SK-MEL-5 (cell line): ENCODE measurements around the gene TMSB10. TPM values are rescaled to one million over a fixed set of nuclear protein-coding genes. Genes with fewer than 3 reads are reported as not detected.
"Not testable (repeated sequence)": the region's sequence is repeated elsewhere in the genome, so short reads cannot be mapped to it uniquely, and the experiment has no call there.

Source experiments
- DNase-seq: peaks from one replicate; pipeline ENCODE4 v3.0.0-alpha.2; 2016; ENCODE audit warnings: low read depth, low spot score
- in situ Hi-C: cut with HindIII; loops from 2 replicates; pipeline ENCODE4 v1.10.0; 2016; ENCODE audit warnings: low sequenced_read_pairs, high pct_unique_total_duplicates, low pct_unique_long_range_greater_than_20kb
- polyA plus RNA-seq, 2 experiments: library from polyadenylated mRNA; depleted of rRNA; stranded (reverse); fragments of >200 nt; gene quantifications; 2 replicates each; pipeline ENCODE4 v1.2.3, GENCODE V29; 2015
- total RNA-seq: library from RNA; depleted of rRNA; stranded (reverse); fragments of >200 nt; shearing (Covaris generic); gene quantifications from 2 replicates; pipeline ENCODE4 v1.2.3, GENCODE V29; 2014; rRNA removed

Gene TMSB10
- 2,807 and 3,205 TPM in 2 replicates for total RNA-seq
- 1,216 and 2,119 TPM in 2 replicates for polyA plus RNA-seq (2015; cell fraction: cytosol; rRNA removed)
- 98.5 and 120 TPM in 2 replicates for polyA plus RNA-seq (2015; cell fraction: nucleus; rRNA removed)

GRCh38 chr2:84905181-84906107 is at the start of gene TMSB10:
Gene TMSB10, plus strand, starts transcription at chr2:84905656.
- in situ Hi-C loops, result no loop called here
- DNase-seq, result peak; percentile 89

GRCh38 chr2:84855731-84856130 is 49.7 kb upstream of the TMSB10 start:
- no peak for DNase-seq
- in situ Hi-C loops, result no loop called here

GRCh38 chr2:84856787-84857186 is 48.7 kb upstream of the TMSB10 start:
- no peak for DNase-seq
- in situ Hi-C loops, result no loop called here

DNA sequence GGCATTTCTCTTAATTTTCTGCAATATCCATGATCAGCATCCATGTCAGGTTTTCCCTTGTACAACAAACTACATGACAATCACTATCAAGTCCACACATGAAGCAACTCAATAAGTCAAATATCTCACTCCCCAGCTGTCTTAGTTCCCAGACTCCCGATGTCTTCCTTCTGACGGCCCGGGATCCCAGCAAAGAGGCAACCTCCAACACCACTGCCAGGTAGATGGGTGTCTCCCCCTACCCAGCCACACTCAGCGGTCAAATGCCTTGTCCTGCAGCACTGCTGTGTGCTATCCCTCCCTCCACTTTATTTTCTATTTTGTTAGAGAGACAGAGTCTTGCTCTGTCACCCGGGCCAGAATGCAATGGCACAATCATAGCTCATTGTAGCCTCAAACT is 47.9 kb upstream of the TMSB10 start:
- in situ Hi-C loops, result no loop called here
- DNase-seq, result no peak

- DNase-seq, result peak; percentile 54
- in situ Hi-C loops, result no loop called here
Measured at GRCh38 chr2:84858123-84858522, 47.3 kb upstream of the TMSB10 start.

DNA sequence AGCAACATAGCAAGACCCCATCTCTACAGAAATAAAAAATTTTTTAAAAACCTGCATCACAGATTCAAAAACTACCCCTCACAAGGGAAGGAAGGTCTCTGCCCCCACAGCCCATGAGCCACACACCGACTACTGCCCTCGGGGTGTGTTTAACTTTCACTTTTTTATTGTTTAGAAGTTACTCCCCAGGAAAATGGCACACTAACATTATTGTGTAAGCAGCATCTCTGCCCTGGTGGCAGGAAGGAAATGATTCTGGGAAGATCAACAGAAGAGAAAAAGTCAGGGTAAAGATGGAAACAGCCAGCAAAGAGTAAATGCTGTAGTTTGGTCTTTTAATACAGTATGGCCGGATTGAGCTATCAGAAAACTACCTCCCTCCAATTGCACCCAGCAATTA is 46.5 kb upstream of the TMSB10 start:
- in situ Hi-C loops, result no loop called here

GRCh38 chr2:84861539-84861938 is 43.9 kb upstream of the TMSB10 start:
- in situ Hi-C loops, result no loop called here
- DNase-seq, result no peak

More for the DNA sequence above, 46.5 kb upstream of the TMSB10 start:
- no peak for DNase-seq

GRCh38 chr2:84862006-84862405 is 43.5 kb upstream of the TMSB10 start:
- in situ Hi-C loops, result no loop called here
- no peak for DNase-seq

DNA sequence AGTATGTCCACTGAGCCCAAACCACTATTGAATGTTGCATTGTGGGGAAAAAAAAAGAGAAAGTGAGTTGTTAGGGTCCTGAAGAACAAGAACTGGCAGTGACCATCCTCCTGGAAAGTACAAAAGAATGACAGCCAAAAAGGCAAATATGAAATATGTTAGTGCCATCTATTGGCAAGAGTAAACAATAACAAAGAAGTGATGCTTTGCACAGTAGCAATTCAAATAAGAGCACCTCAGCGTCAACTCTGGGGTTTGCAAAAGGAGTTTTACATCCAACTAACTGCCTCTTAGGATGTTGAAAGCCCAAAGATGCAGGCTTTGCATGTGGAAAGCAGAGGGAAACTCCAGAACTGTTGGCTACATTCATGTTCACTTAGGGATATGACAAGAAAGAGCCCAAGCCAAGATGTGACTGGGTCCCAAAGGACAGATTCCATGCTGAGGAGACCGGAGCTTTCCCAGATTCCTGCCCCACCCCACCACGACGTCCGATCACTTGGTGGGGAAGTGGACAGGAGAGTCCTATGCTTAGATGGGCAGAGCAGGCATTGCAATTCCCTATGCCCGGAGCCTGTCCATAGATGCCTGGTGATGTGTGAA is 40.2 kb upstream of the TMSB10 start:
- peak; percentile 66 for DNase-seq
- in situ Hi-C loops, result no loop called here

GRCh38 chr2:84866122-84866521 is 39.3 kb upstream of the TMSB10 start:
- DNase-seq, result no peak
- in situ Hi-C loops, result no loop called here

GRCh38 chr2:84868327-84868726 is 37.1 kb upstream of the TMSB10 start:
- DNase-seq, in situ Hi-C loops: not testable (repeated sequence)

GRCh38 chr2:84870306-84870705 is 35.1 kb upstream of the TMSB10 start:
- in situ Hi-C loops, result no loop called here
- no peak for DNase-seq

GRCh38 chr2:84872691-84873090 is 32.8 kb upstream of the TMSB10 start:
- DNase-seq, in situ Hi-C loops: not testable (repeated sequence)

GRCh38 chr2:84873350-84873749 is 32.1 kb upstream of the TMSB10 start:
- in situ Hi-C loops, result no loop called here
- DNase-seq, result no peak

GRCh38 chr2:84874381-84875212 is 30.9 kb upstream of the TMSB10 start:
- in situ Hi-C loops, result no loop called here
- DNase-seq, result no peak

- in situ Hi-C loops, result no loop called here
- DNase-seq, result no peak
Measured at GRCh38 chr2:84875213-84875560, 30.3 kb upstream of the TMSB10 start.

GRCh38 chr2:84875619-84876018 is 29.8 kb upstream of the TMSB10 start:
- DNase-seq, in situ Hi-C loops: not testable (repeated sequence)

DNA sequence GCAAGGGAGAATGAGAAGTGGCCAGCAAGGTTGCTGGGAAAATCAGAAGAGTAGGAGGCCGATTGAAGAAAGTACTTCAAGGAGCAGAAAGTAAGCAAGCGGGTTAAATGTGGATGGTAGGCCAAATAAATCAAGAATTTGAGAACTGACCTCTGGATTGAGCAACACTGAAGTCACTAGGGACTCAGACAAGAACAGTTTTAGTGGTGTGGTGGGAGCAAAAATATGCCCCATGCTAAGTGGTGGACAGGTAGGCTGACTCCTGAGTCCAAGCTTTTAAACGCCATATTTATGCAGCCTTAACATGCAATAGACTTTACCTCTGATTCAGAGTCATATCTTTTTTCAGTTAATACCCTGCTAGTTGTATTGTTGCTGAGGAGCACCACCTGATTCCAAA is 29.1 kb upstream of the TMSB10 start:
- DNase-seq, result no peak
- in situ Hi-C loops, result no loop called here
